ENCODE results near the gene JAML.

Gene JAML

DNA sequence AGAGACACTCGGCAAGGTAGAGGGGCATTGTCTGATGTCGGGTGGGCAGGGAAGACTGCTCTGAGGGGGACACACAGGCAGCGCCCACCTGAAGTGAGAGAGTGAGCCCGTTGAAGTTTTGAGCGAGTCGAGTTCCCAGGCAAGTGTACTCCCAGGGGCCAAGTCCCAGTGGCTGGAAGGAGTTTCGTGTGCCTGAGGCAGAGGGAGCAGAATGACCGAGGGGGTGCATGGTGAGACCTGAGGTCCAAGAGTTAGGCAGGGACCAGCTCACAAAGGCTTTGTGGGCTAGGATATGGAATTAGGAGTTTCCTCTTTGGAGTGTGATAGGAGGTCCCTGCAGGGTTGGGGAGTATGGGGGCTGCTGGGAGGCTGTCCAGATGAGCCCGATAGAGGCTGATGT is 54.6 kb downstream of the JAML start:
- DNase-seq (ENCODE audit: low read depth), result no peak
- no peak overlapping the region for H3K4me3 ChIP-seq (ENCODE audit: low read depth, low read length)
- TF ChIP-seq, protein P1, sequence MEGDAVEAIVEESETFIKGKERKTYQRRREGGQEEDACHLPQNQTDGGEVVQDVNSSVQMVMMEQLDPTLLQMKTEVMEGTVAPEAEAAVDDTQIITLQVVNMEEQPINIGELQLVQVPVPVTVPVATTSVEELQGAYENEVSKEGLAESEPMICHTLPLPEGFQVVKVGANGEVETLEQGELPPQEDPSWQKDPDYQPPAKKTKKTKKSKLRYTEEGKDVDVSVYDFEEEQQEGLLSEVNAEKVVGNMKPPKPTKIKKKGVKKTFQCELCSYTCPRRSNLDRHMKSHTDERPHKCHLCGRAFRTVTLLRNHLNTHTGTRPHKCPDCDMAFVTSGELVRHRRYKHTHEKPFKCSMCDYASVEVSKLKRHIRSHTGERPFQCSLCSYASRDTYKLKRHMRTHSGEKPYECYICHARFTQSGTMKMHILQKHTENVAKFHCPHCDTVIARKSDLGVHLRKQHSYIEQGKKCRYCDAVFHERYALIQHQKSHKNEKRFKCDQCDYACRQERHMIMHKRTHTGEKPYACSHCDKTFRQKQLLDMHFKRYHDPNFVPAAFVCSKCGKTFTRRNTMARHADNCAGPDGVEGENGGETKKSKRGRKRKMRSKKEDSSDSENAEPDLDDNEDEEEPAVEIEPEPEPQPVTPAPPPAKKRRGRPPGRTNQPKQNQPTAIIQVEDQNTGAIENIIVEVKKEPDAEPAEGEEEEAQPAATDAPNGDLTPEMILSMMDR (IDR thresholded peaks at IDR 0.05; ENCODE audit: insufficient read depth, low read depth, low read length, missing control alignments), result no peak

DNA sequence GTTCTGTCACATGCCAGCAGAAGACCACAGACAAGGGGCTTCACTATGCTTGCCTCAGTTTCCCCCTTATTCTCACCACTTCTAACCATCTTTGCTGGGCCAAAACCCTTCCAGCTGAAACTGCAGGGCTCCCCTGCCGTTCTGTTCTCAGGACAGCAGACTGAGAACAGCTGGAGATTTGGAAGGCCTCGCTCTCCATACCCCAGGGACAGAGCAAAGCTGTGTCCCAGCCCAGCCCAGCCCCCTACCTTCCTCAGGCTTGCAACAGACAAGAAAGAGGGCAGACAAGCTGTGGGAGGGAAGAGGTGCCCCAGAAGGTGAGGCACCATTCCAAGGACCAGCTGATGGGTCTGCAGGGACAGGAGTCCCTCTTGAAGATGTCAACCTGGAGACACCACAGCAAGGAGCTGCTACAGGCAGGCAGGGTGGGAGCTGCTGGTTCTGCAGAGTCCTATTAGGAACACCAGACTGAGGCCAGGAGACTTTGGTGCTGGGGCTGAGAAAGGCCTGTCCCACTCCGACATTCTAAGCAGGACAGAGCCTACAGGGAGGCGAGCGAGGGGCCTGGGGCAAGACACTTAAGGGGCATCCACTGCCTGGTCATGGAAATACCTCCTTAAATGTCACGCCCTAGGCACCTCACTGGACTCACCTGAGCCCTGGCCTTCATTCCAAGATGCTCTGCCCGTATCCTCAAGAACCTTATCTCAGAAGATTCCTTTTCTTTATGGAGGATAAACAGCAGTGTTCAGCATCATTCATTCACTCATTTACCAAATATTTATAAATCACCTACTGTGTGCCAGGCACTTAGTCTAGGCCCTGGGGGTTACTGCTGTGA is 55.3 kb downstream of the JAML start:
- DNase-seq (ENCODE audit: low read depth), result no peak
- H3K4me3 ChIP-seq (ENCODE audit: low read depth, low read length), result no peak overlapping the region
- TF ChIP-seq, protein P1 (IDR thresholded peaks at IDR 0.05; ENCODE audit: insufficient read depth, low read depth, low read length, missing control alignments), result no peak

DNA sequence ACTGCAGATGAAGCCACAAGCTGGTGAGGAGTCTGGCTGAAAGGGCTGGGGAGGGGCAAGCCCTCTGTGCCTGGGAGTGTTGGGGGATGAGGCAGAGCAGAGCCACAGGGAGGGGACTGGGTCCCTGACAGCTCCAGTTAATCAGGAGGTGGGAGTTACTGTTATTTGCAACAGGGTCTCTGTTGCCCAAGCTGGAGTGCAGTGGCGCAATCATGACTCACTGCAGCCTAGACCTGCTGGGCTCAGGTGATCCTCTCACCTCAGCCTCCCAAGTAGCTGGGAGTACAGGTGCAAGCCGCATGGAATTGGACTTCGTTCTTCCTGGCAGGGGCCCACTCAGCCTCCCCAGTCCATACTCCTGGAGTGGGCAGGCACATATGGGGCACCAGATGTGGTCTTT is 56.1 kb downstream of the JAML start:
- TF ChIP-seq, protein P1 (IDR thresholded peaks at IDR 0.05; ENCODE audit: insufficient read depth, low read depth, low read length, missing control alignments), result no peak
- no peak for DNase-seq (ENCODE audit: low read depth)
- H3K4me3 ChIP-seq (ENCODE audit: low read depth, low read length), result no peak overlapping the region

DNA sequence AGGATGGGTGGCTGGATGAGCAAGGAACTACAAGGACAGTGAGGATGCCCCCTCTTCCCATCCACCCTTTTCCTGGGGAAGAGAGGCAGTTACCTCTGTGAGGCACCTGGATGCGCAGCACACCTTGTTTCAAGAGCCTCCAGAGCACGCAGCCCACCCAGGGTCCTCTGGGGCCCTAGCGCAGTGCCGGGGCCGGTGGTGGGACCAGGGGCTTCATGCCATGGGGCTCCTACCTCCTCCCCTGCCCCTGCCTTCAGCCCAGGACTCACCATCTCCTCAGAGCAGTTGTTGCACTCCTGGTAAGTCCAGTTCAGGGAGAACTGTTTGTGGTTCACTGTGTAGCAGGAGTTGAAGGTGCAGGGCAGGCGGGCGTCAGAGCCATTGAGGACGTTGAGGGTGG is 56.5 kb downstream of the JAML start:
- TF ChIP-seq, protein P1 (IDR thresholded peaks at IDR 0.05; ENCODE audit: insufficient read depth, low read depth, low read length, missing control alignments), result no peak
- DNase-seq (ENCODE audit: low read depth), result no peak
- H3K4me3 ChIP-seq (ENCODE audit: low read depth, low read length), result no peak overlapping the region

DNA sequence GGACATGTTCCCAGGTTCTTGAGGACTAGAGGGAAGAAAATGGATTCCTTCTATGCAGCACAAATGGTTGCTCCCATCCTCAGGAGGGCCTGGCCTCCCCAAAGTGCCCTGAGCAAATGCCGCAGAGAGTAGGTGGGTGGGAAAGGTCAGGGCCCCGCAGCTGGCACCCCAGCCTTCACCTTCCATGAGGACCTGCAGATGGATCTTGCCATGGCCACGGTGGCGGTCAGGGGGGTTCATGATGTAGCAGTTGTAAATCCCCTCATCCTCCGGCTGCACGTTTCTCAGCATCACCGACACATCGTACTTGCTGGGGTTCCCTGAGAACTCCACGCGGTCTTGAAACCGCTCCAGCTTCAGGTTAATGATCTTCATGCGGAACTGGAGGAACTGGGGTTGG is 56.9 kb downstream of the JAML start:
- TF ChIP-seq, protein P1 (IDR thresholded peaks at IDR 0.05; ENCODE audit: insufficient read depth, low read depth, low read length, missing control alignments), result no peak
- no peak for DNase-seq (ENCODE audit: low read depth)
- H3K4me3 ChIP-seq (ENCODE audit: low read depth, low read length), result no peak overlapping the region

DNA sequence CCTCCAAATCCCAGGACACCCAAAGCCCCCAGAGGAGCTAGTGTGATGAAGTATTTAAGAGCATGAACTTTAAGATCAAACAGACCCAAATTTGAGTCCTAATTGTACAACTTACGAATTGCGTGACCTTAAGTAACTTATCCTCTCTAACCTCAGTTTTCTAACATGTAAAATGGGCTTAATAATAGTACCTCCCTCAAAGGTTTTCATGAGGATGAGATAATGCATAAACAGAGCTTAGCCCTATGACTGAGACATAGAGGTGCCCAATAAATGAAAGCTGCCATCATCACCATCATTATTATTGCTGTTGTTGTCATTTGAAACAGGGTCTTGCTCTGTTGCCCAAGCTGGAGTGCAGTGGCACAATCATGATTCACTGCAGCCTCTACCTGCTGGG is 57.6 kb downstream of the JAML start:
- no peak for DNase-seq (ENCODE audit: low read depth)

More for the DNA sequence above, 57.6 kb downstream of the JAML start:
- no peak overlapping the region for H3K4me3 ChIP-seq (ENCODE audit: low read depth, low read length)
- TF ChIP-seq, protein P1 (IDR thresholded peaks at IDR 0.05; ENCODE audit: insufficient read depth, low read depth, low read length, missing control alignments), result no peak
